ENCODE measurements around the gene D2HGDH.
"Not testable (repeated sequence)": the region's sequence is repeated elsewhere in the genome, so short reads cannot be mapped to it uniquely, and the experiment has no call there.

Gene D2HGDH

DNA sequence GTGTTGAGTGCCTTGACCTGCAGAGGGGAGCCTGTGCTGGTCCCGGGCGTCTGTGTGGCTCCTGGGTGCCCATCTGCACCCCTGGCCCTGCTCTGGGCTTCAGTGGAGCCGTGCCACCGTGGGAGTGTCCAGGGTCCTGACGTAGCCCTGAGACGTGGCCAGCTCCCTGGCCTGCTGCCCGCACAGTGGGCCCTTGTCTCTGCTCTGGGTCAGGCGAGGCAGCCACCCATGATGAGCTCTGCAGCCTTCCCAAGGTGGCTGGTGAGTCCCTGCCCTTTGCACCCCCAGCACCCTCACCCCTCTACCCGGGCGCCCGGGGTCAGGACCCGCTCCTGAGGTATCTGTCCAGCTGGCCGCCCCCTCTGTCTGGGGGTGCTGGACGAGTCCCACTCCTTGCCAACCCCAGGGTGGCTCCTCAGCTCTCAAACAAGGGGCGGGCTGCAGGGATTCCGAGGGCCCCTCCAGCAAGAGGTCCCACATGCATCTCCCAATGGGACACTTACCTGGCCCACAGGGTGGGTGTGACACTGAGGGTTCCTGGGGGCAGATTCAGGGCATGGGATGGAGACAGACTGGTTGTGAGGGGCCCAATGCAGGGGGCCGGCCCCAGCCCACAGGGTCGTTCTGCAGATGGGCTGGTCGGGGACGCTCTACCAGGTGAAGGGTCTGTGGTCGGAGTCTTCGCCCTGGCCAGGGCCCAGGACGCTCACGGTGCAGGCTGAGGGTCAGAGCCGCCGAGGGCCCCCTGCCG is 76.9 kb downstream of the D2HGDH start:
- no peak for DNase-seq

DNA sequence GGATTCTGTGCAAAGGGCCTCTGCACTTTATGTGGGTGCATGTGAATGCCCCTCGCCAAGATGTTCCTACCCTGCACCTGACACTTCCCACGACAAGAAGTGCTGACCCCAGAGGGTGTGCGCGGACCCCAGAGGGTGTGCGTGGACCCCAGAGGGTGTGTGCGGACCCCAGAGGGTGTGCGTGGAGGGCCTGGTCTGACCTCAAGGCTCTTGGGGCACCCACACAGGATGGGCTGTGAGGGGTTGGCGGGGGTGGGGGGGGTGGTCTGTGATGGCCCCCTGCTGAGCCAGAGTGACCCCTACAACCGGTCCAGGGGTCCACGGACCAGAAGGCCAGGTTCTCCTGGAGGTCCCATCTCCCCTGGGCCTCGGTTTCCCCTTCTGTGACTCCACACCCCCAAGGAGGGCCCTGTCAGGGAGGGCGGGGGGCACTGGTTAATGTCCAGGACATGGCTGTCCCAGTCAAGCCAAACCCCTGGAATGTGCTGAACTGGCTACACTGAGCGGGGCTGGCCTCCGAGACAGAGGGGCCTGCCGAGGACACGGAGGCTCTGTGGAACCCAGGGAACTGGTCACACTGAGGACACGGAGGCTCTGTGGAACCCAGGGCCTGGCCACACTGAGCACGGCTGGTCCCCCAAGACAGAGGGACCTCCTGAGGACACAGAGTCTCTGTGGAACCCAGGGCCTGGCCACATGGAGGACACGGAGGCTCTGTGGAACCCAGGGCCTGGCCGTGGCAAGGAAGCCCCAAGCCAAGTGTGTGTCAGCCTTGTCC is 77.7 kb downstream of the D2HGDH start:
- DNase-seq = no peak

DNA sequence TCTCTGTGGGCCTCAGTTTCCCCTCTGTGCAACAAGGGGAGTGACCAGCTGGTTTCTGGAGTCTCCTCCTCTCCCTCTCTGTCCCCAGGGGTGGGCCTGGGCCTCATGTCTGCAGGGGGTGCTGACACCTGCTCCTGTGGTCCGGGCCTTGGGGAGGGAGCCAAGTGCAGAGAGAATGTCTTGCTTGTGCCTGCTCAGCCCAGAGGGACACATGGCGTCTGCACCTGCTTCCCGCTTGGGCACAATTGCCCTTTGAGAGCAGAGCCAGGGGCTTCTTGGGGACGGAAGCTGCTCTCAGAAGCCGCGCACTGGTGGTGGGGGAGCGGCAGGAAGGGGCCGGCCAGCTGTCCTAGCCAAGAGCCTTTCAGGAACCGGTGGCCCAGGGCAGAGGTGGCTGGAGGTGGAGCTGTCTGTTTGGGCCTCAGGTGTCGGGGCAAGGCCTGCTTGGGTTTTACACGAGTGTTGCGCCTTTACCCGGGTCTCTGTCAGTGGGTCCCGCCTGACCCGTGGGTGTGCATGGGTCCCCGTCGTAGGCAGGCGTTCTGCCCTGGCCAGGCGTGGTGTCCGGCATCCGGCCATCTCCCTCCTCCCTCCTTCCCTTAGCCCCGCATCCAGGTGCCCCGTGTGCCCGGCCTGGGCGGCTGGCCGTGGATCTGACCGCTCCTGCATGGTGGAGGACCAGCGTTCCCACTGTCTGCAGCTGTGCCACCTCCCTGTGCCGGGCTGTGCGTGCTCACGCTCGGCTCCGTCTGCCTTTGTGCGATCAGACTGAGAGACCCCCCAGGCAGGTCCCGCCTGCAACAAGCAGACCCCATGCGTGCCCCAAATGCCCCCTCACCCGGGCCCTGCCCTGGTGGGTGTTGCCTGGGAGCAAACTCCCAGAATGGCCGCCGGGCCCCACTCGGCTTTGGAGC is 78.6 kb downstream of the D2HGDH start:
- DNase-seq = no peak

DNA sequence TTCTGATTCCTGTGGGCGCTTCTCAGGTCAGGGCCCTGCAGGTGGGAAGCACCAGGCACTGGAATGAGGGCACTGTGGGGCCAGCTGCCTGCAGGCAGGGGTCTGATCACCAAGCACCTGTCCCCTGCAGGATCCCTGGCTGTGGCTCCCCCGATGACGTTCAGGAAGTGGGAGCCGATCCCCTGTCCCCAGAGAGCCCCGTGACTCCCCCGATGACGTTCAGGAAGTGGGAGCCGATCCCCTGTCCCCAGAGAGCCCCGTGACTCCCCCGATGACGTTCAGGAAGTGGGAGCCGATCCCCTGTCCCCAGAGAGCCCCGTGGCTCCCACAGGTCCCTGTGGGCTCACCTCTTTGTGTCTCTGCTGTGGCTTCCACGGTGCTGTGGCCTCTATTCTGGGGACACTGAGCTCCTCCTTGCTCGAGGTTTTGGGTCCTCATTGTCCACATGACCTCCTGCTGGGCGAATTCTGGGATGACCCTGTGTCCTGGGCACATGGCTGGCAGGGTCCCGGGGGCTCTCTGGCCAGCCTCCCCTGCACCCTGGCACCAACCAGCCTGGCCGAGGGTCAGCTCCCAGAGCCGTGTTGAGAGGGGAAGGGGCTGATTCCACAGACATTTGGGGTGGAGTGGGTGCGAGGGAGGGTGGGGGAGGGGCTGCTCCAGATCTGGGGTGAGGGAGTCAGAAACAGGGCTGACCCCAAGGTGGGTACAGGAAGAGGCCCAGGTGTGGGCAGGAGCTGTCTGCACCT is 79.4 kb downstream of the D2HGDH start:
- DNase-seq = no peak

DNA sequence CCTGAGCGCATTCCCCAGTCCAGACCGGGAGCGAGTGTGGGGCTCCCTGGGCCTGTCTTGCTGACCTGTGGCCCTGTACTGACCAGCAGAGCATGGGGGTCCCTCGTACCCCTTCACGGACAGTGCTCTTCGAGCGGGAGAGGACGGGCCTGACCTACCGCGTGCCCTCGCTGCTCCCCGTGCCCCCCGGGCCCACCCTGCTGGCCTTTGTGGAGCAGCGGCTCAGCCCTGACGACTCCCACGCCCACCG is 79.9 kb downstream of the D2HGDH start:
- DNase-seq = no peak

DNA sequence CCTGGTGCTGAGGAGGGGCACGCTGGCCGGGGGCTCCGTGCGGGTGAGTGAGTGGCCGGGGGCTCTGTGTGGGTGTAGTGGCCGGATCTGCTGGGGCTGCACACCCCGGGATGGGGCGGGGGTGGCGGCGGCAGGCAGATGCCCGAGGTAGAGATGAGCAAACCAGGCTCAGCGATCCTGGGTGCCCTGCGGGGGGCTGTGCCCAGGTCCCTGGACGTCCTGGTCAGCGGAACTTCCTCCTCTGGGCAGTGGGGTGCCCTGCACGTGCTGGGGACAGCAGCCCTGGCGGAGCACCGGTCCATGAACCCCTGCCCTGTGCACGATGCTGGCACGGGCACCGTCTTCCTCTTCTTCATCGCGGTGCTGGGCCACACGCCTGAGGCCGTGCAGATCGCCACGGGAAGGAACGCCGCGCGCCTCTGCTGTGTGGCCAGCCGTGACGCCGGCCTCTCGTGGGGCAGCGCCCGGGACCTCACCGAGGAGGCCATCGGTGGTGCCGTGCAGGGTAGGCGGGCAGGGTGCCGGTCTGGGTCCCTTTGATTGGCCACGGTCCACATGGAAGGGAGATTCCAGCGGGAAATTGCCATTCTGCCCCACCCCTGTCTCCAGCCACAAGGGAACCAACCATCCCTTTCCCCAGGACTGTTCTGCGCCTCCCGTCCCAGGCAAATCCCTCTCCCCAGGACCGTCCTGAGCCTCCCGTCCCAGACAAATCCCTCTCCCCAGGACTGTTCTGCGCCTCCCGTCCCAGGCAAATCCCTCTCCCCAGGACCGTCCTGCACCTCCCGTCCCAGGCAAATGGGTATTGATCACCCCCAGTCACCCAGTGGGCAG is 80.4 kb downstream of the D2HGDH start:
- DNase-seq = no peak

DNA sequence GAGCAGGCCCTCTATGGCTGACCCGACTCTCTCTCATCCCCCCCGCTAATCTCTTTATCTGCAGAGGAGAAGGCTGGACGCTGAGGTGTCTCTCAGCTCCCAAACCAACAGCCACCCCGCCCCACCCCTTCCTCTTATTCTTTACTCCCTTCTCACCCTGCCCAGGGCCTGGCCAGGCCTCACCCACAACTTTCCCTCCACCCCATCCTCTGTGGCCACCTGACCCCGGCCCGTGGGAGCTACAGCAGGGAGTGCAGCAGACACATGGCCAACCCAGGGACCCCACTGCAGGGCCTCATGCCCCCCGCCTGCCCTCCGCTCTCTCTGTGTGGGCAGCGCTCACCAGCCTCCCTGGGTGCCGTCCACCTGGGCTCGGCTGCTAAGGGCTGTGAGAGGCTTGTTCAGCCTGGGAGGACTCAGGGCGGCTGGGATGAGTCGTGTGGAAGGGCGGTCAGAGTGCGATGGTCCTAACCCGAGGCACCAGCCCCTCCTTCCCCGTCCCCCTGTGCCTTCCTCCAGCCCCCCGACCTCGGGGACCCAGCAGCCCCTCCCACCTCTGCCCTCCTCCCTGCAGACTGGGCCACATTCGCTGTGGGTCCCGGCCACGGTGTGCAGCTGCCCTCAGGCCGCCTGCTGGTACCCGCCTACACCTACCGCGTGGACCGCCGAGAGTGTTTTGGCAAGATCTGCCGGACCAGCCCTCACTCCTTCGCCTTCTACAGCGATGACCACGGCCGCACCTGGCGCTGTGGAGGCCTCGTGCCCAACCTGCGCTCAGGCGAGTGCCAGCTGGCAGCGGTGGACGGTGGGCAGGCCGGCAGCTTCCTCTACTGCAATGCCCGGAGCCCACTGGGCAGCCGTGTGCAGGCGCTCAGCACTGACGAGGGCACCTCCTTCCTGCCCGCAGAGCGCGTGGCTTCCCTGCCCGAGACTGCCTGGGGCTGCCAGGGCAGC is 81.3 kb downstream of the D2HGDH start:
- no peak for DNase-seq

DNA sequence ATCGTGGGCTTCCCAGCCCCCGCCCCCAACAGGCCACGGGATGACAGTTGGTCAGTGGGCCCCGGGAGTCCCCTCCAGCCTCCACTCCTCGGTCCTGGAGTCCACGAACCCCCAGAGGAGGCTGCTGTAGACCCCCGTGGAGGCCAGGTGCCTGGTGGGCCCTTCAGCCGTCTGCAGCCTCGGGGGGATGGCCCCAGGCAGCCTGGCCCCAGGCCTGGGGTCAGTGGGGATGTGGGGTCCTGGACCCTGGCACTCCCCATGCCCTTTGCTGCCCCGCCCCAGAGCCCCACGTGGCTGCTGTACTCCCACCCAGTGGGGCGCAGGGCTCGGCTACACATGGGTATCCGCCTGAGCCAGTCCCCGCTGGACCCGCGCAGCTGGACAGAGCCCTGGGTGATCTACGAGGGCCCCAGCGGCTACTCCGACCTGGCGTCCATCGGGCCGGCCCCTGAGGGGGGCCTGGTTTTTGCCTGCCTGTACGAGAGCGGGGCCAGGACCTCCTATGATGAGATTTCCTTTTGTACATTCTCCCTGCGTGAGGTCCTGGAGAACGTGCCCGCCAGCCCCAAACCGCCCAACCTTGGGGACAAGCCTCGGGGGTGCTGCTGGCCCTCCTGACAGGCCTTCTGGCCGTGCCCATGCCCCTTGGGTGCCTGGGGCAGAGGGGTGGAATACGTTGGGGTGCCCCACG is 82.1 kb downstream of the D2HGDH start:
- no peak for DNase-seq

DNA sequence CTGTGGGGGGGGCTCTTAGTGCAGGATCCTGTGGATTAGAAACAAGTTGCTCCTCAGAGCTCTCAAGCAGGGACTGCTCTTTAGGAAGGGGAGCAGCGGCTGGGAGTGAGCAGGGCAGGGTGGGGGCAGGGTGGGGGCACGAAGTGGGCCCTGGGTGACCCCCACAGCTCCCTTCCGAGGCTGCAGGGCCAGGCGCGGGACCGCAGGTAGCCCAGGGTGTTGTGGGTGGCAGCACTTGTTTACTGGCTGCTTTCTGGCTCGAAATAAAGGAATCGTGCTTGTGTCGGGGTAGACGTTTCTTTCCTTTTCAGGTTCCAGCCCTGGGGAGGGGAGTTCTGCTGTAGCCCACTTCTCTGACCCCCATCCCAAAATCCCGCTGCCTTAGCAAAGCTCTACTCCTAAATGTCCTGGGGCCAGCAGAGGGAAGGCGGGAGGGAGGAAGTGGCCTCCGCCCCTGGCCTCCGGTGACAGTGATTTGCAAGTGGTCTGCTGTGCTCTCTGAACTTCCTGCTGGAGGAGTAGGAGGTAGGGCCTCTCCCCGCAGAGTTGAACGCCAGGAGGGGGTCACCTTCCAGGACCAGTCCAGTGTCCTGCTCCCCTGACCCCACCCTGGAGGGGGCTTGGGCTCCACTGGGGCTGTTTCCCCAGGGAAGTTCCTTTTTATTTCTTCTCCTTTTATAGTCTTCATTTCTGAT is 82.8 kb downstream of the D2HGDH start:
- DNase-seq = no peak

DNA sequence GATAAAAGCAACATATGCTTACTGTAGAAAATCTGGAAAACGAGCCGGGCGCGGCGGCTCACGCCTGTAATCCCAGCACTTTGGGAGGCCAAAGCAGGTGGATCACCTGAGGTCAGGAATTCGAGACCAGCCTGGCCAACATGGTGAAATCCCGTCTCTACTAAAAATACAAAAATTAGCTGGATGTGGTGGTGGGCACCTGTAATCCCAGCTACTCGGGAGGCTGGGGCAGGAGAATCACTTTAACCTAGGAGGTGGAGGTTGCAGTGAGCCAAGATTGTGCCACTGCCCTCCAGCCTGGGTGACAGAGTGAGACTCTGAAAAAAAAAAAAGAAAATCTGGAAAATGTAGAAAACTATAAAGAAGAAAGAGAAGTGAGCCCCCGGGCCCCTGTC is 83.4 kb downstream of the D2HGDH start:
- not testable (repeated sequence) for DNase-seq
